ENCODE results near the gene CTCFL.

CTCFL gene

GRCh38 chr20:57468523-57469417 is 56.2 kb downstream of the CTCFL start:
- no peak for DNase-seq (ENCODE audit: low read depth in 3 of 3, low spot score in 1 of 3)

- DNase-seq (ENCODE audit: low read depth in 3 of 3, low spot score in 1 of 3): no peak
These were observed 57.2 kb downstream of the CTCFL start for GRCh38 chr20:57467742-57468141.

GRCh38 chr20:57465943-57466342 is 59.0 kb downstream of the CTCFL start:
- no peak for DNase-seq (ENCODE audit: low read depth in 3 of 3, low spot score in 1 of 3)

GRCh38 chr20:57465486-57465885 is 59.5 kb downstream of the CTCFL start:
- DNase-seq (ENCODE audit: low read depth in 3 of 3, low spot score in 1 of 3): no peak

GRCh38 chr20:57464642-57465211 is 60.2 kb downstream of the CTCFL start:
- no peak for DNase-seq (ENCODE audit: low read depth in 3 of 3, low spot score in 1 of 3)

GRCh38 chr20:57462781-57463180 is 62.2 kb downstream of the CTCFL start:
- no peak for DNase-seq (ENCODE audit: low read depth in 3 of 3, low spot score in 1 of 3)

- no peak for DNase-seq (ENCODE audit: low read depth in 3 of 3, low spot score in 1 of 3)
These were observed 63.2 kb downstream of the CTCFL start for GRCh38 chr20:57461726-57462125.

GRCh38 chr20:57460781-57461465 is 64.0 kb downstream of the CTCFL start:
- DNase-seq (ENCODE audit: low read depth in 3 of 3, low spot score in 1 of 3): no peak

- DNase-seq (ENCODE audit: low read depth in 3 of 3, low spot score in 1 of 3): no peak
These were observed 65.0 kb downstream of the CTCFL start for GRCh38 chr20:57459897-57460296.

GRCh38 chr20:57459278-57459677 is 65.7 kb downstream of the CTCFL start:
- DNase-seq (ENCODE audit: low read depth in 3 of 3, low spot score in 1 of 3): no peak

- DNase-seq (ENCODE audit: low read depth in 3 of 3, low spot score in 1 of 3): no peak
These were observed 66.4 kb downstream of the CTCFL start for GRCh38 chr20:57458400-57459160.

- no peak for DNase-seq (ENCODE audit: low read depth in 3 of 3, low spot score in 1 of 3)
These were observed 67.5 kb downstream of the CTCFL start for GRCh38 chr20:57457243-57458095.

GRCh38 chr20:57456116-57456515 is 68.8 kb downstream of the CTCFL start:
- DNase-seq (ENCODE audit: low read depth in 3 of 3, low spot score in 1 of 3): no peak

- DNase-seq (ENCODE audit: low read depth in 3 of 3, low spot score in 1 of 3): no peak
These were observed 69.6 kb downstream of the CTCFL start for GRCh38 chr20:57455386-57455785.

GRCh38 chr20:57451795-57452661 is 72.9 kb downstream of the CTCFL start:
- no peak for DNase-seq (ENCODE audit: low read depth in 3 of 3, low spot score in 1 of 3)

- no peak for DNase-seq (ENCODE audit: low read depth in 3 of 3, low spot score in 1 of 3)
These were observed 73.5 kb downstream of the CTCFL start for GRCh38 chr20:57451431-57451794.

GRCh38 chr20:57450931-57451330 is 74.0 kb downstream of the CTCFL start:
- no peak for DNase-seq (ENCODE audit: low read depth in 3 of 3, low spot score in 1 of 3)

- no peak for DNase-seq (ENCODE audit: low read depth in 3 of 3, low spot score in 1 of 3)
These were observed 74.5 kb downstream of the CTCFL start for GRCh38 chr20:57450419-57450818.

Measured in stimulated activated CD4-positive, alpha-beta T cell treated with anti-CD3 and anti-CD28 coated beads, TNF-alpha, amount 100 ng/mL, for 1 hour (primary cell).